CD14-positive monocyte (primary cell): Measurements from ENCODE around the gene FADS1. TPM values are rescaled to one million over a fixed set of nuclear protein-coding genes. Genes with fewer than 3 reads are reported as not detected.

Experiments
- DNase-seq, 3 donors: peaks; one replicate each; pipeline ENCODE4 v3.0.0-alpha.2; 2011 to 2022
- H2AFZ ChIP-seq: 2 replicates; pipeline ENCODE4 v1.6.0; 2012; ENCODE audit warnings: mild to moderate bottlenecking, low read depth, low read length, inconsistent platforms; ENCODE audit not compliant: insufficient read depth, poor library complexity, severe bottlenecking
- H3K27ac ChIP-seq, 2 donors: 1 replicate in 1 of 2; 2 replicates in 1 of 2; pipeline ENCODE4 v1.5.1; 2012 to 2013; ENCODE audit warnings: low read length in 2 of 2, control low read depth in 1 of 2, inconsistent platforms in 1 of 2, low read depth in 1 of 2, mild to moderate bottlenecking in 1 of 2
- H3K27me3 ChIP-seq, 2 donors: one replicate each; pipeline versions ENCODE4 v1.6.0 to v1.6.1; 2011 to 2013; ENCODE audit warnings: low read length in 2 of 2; ENCODE audit not compliant: control insufficient read depth in 2 of 2, insufficient read depth in 2 of 2
- H3K36me3 ChIP-seq, 2 donors: replicated peaks in 1 of 2; 1 replicate in 1 of 2; 2 replicates in 1 of 2; pipeline versions ENCODE4 v1.5.1 to v1.6.1; 2012 to 2013; ENCODE audit warnings: low read length in 2 of 2, control low read depth in 1 of 2, inconsistent platforms in 1 of 2, mild to moderate bottlenecking in 1 of 2; ENCODE audit not compliant: insufficient read depth in 2 of 2, control insufficient read depth in 1 of 2
- H3K4me1 ChIP-seq, 2 donors: 1 replicate in 1 of 2; 2 replicates in 1 of 2; pipeline versions ENCODE4 v1.5.1 to v1.6.1; 2012 to 2013; ENCODE audit warnings: low read length in 2 of 2, control low read depth in 1 of 2, inconsistent platforms in 1 of 2, mild to moderate bottlenecking in 1 of 2, moderate library complexity in 1 of 2; ENCODE audit not compliant: insufficient read depth in 2 of 2, control insufficient read depth in 1 of 2
- H3K4me2 ChIP-seq: replicated peaks from 2 replicates; pipeline ENCODE3; 2012; ENCODE audit warnings: low read length, moderate library complexity, mild to moderate bottlenecking; ENCODE audit not compliant: poor library complexity, severe bottlenecking; ENCODE audit errors: extremely low read depth
- H3K4me3 ChIP-seq, 3 experiments: fragments of 200-600 bp in 1 of 3; sonication (generic) in 1 of 3; replicated peaks in 1 of 3; 1 replicate in 2 of 3; 2 replicates in 1 of 3; pipeline ENCODE4 v1.5.1; 2011 to 2013; ENCODE audit warnings: low read length in 3 of 3, mild to moderate bottlenecking in 3 of 3, control low read depth in 2 of 3, low read depth in 2 of 3, inconsistent platforms in 1 of 3, moderate library complexity in 1 of 3
- H3K79me2 ChIP-seq: 2 replicates; pipeline ENCODE4 v1.6.0; 2012; ENCODE audit warnings: mild to moderate bottlenecking, control low read depth, inconsistent platforms, low read length, moderate library complexity; ENCODE audit not compliant: insufficient read depth
- H3K9ac ChIP-seq: 2 replicates; pipeline ENCODE4 v1.6.0; 2017; ENCODE audit warnings: low read length, mild to moderate bottlenecking; ENCODE audit not compliant: insufficient read depth, poor library complexity, severe bottlenecking
- H3K9me3 ChIP-seq, 2 donors: replicated peaks in 1 of 2; 1 replicate in 1 of 2; 2 replicates in 1 of 2; pipeline versions ENCODE4 v1.5.1 to v1.6.1; 2012 to 2013; ENCODE audit warnings: low read length in 2 of 2, control low read depth in 1 of 2; ENCODE audit not compliant: control insufficient read depth in 1 of 2, insufficient read depth in 1 of 2
- H4K20me1 ChIP-seq: 2 replicates; pipeline ENCODE4 v1.6.0; 2012; ENCODE audit warnings: mild to moderate bottlenecking, low read length, control low read depth, moderate library complexity; ENCODE audit not compliant: insufficient read depth
- H3K27ac Mint-ChIP-seq, 7 donors: one replicate each; pipeline ENCODE4 v1.8.0; 2020; ENCODE audit warnings: mild to moderate bottlenecking in 7 of 7, mixed read lengths in 7 of 7, moderate library complexity in 6 of 7, inconsistent platforms in 2 of 7
- H3K27me3 Mint-ChIP-seq, 3 donors: one replicate each; pipeline ENCODE4 v1.8.0; 2021 to 2022; ENCODE audit warnings: low read depth in 3 of 3, mild to moderate bottlenecking in 3 of 3, mixed read lengths in 3 of 3, moderate library complexity in 3 of 3, inconsistent platforms in 1 of 3
- H3K36me3 Mint-ChIP-seq, 2 donors: one replicate each; pipeline ENCODE4 v1.8.0; 2020; ENCODE audit warnings: mixed read lengths in 2 of 2, inconsistent platforms in 1 of 2, mild to moderate bottlenecking in 1 of 2
- H3K4me1 Mint-ChIP-seq: one replicate; pipeline ENCODE4 v1.8.0; 2020; ENCODE audit warnings: mild to moderate bottlenecking, mixed read lengths
- H3K4me3 Mint-ChIP-seq, 2 donors: one replicate each; pipeline ENCODE4 v1.8.0; 2020; ENCODE audit warnings: mild to moderate bottlenecking in 2 of 2, mixed read lengths in 2 of 2, moderate library complexity in 1 of 2
- H3K9me3 Mint-ChIP-seq, 7 donors: one replicate each; pipeline ENCODE4 v1.8.0; 2020 to 2022; ENCODE audit warnings: mixed read lengths in 7 of 7, mild to moderate bottlenecking in 6 of 7, moderate library complexity in 6 of 7, inconsistent platforms in 2 of 7
- WGBS: methylation state at CpG from one replicate; pipeline ENCODE4 v1.1.5; 2013; ENCODE audit warnings: missing lambda C conversion rate; ENCODE audit not compliant: insufficient coverage; 5-methylcytosine and 5-hydroxymethylcytosine counted together
- intact Hi-C, 2 donors: fragments of 100-400 bp; cut with micrococcal nuclease; formaldehyde crosslinking; loops; one replicate each; pipeline versions ENCODE4 v1.15.0 to v1.15.1; 2023
- polyA plus RNA-seq, 3 donors: library from polyadenylated mRNA; depleted of rRNA in 1 of 3; unstranded in 2 of 3; stranded (reverse) in 1 of 3; fragments of 300-500 nt in 2 of 3; fragments of >200 nt in 1 of 3; fragmentation: Illumina TruSeq in 2 of 3; gene quantifications; 1 replicate in 2 of 3; 2 replicates in 1 of 3; pipeline ENCODE4 v1.2.3, GENCODE V29; 2012 to 2021
- TF ChIP-seq, protein P1 (sequence below): fragments of 200-600 bp; IDR thresholded peaks from one replicate; pipeline ENCODE4 v1.8.0; 2022; ENCODE audit warnings: antibody characterized with exemption, mild to moderate bottlenecking

Gene FADS1
- polyA plus RNA-seq, 3 donors, result 10.6 to 31.8 (median 29.2) TPM

DNA sequence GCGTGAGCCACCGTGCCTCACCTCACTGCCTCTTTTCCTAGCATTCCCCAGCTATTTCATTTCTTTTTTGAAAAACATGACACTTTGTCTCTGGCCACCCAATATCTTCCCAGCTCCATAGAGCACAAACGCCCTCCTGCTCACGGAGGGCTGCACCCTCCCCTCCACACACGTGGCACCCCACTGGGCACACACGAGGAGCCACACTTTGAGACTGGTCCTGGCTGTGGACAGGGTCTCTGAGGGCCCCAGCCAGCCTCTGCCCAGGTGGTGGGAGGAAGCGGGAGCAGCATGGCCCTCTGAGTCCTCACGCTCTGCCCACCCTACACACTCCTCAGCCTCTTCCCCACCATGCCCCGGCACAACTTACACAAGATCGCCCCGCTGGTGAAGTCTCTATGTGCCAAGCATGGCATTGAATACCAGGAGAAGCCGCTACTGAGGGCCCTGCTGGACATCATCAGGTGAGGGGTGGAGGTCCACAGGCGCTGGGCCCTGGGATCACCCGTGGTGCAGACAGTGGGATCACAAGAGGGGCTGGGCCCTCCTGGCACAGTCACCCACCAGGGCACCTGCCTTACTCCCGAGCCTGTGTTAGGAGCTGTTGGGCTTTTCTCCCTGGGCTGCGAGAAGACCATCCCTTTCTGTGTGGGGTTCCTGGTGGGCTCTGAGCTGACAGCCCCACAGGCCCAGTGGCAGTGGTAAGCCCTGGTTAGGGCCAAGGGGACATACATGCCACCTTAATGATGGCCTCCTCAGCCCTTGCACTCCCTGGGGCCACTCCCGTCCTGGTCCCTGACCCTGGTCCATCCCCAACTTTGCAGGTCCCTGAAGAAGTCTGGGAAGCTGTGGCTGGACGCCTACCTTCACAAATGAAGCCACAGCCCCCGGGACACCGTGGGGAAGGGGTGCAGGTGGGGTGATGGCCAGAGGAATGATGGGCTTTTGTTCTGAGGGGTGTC is 48.3 kb upstream of the FADS1 start:
- WGBS, result 99% methylated on average over 17 of the region's 20 CpGs
- Histone ChIP-seq H3K4me2 (no peak overlapping the region), H3K27me3 (no peaks in the 10 kb centered on the region), H2AFZ (no peak overlapping the region), H4K20me1 (no peaks in the 10 kb centered on the region), H3K4me1 (no peaks in the 10 kb centered on the region), H3K79me2 (no peaks in the 10 kb centered on the region), H3K36me3 (peaks cover under 1 to 15% of the 10 kb centered on the region in 2 donors), H3K27ac (no peak overlapping the region), H3K9me3 (no peaks in the 10 kb centered on the region), H3K9ac (no peak overlapping the region), H3K4me3 (no peak overlapping the region)
- intact Hi-C loops, result no loop called here
- Mint-ChIP-seq H3K27ac (peak overlapping the region in 3 of 7 donors; percentile 10 to 36 (median 30)), H3K9me3 (no peaks in the 10 kb centered on the region), H3K4me1 (no peaks in the 10 kb centered on the region), H3K36me3 (peaks cover 16 to 56% of the 10 kb centered on the region in 2 donors), H3K4me3 (no peak overlapping the region), H3K27me3 (peaks cover 0 to 2% (median 2%) of the 10 kb centered on the region in 3 donors)
- TF ChIP-seq, protein P1, sequence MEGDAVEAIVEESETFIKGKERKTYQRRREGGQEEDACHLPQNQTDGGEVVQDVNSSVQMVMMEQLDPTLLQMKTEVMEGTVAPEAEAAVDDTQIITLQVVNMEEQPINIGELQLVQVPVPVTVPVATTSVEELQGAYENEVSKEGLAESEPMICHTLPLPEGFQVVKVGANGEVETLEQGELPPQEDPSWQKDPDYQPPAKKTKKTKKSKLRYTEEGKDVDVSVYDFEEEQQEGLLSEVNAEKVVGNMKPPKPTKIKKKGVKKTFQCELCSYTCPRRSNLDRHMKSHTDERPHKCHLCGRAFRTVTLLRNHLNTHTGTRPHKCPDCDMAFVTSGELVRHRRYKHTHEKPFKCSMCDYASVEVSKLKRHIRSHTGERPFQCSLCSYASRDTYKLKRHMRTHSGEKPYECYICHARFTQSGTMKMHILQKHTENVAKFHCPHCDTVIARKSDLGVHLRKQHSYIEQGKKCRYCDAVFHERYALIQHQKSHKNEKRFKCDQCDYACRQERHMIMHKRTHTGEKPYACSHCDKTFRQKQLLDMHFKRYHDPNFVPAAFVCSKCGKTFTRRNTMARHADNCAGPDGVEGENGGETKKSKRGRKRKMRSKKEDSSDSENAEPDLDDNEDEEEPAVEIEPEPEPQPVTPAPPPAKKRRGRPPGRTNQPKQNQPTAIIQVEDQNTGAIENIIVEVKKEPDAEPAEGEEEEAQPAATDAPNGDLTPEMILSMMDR, result no peak
- no peak for DNase-seq

DNA sequence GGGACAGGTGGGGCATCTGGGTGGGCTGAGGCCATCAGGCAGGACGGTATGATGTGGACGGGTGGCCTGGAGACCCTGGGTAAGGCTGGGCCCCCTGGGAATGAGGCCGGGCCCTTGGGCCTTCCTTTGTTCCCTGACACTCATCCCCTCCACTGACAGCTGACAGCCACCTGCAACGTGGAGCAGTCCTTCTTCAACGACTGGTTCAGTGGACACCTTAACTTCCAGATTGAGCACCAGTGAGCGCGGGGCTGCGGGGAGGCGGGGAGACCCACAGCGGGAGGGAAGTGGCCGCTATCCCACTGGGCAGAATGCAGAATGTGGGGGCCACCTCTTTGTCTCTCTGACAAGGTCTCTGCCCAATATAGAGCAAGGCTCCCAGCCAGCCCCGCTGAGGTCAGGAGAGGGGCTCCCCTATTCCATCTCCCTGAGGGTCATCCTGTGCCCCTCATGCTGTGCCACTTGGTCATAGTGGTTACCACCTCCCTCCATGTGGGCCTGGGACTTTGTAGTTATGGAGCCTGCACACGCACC is 46.8 kb upstream of the FADS1 start:
- H3K27ac Mint-ChIP-seq, result no peak overlapping the region
- no peaks in the 10 kb centered on the region for H3K27me3 ChIP-seq
- no peaks in the 10 kb centered on the region for H3K9me3 ChIP-seq
- H3K36me3 ChIP-seq, result peaks cover 4 to 24% of the 10 kb centered on the region in 2 donors
- H3K4me1 Mint-ChIP-seq, result no peaks in the 10 kb centered on the region
- H3K27me3 Mint-ChIP-seq, result peaks cover 0 to 2% (median 0%) of the 10 kb centered on the region in 3 donors
- TF ChIP-seq, protein P1, result no peak
- no peaks in the 10 kb centered on the region for H4K20me1 ChIP-seq
- H3K27ac ChIP-seq, result no peak overlapping the region
- DNase-seq, result no peak
- peaks cover 21 to 70% of the 10 kb centered on the region in 2 donors for H3K36me3 Mint-ChIP-seq
- H3K4me3 ChIP-seq, result no peak overlapping the region
- no peaks in the 10 kb centered on the region for H3K4me1 ChIP-seq
- intact Hi-C loops, result no loop called here
- no peak overlapping the region for H3K4me3 Mint-ChIP-seq
- no peaks in the 10 kb centered on the region for H3K9me3 Mint-ChIP-seq
- H3K4me2 ChIP-seq, result no peak overlapping the region
- no peaks in the 10 kb centered on the region for H3K79me2 ChIP-seq
- H3K9ac ChIP-seq, result no peak overlapping the region
- H2AFZ ChIP-seq, result no peak overlapping the region
- WGBS, result 95% methylated on average over 10 of the region's 13 CpGs
